ENCODE data around the gene CACNA1S.

The CACNA1S gene

DNA sequence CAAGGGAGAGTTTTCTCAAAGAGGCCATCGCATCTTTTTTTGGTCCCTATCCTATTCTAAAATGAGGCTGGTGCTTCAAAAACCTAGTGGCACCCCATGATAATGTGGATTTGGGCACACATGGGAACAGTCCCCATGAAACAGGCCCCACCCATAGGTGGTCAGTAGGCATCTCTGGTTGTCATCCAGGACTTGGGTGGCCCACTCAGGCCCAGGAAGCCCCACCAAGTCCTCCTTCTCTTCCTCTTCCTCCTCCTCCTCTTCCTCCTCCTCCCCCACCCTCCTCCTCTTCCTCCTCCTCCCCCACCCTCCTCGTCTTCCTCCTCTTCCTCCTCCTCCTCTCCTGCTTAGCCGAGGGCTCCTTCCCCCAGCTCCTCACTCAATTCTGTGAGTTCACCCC lies 554 bp downstream of the CACNA1S start:
- H3K4me3 ChIP-seq (ENCODE audit: low read depth, low read length), result no peak overlapping the region
- no peak for DNase-seq (ENCODE audit: low read depth)
- TF ChIP-seq, protein P1, sequence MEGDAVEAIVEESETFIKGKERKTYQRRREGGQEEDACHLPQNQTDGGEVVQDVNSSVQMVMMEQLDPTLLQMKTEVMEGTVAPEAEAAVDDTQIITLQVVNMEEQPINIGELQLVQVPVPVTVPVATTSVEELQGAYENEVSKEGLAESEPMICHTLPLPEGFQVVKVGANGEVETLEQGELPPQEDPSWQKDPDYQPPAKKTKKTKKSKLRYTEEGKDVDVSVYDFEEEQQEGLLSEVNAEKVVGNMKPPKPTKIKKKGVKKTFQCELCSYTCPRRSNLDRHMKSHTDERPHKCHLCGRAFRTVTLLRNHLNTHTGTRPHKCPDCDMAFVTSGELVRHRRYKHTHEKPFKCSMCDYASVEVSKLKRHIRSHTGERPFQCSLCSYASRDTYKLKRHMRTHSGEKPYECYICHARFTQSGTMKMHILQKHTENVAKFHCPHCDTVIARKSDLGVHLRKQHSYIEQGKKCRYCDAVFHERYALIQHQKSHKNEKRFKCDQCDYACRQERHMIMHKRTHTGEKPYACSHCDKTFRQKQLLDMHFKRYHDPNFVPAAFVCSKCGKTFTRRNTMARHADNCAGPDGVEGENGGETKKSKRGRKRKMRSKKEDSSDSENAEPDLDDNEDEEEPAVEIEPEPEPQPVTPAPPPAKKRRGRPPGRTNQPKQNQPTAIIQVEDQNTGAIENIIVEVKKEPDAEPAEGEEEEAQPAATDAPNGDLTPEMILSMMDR (conservative IDR thresholded peaks at IDR 0.05; ENCODE audit: low read depth, low read length), result no peak

DNA sequence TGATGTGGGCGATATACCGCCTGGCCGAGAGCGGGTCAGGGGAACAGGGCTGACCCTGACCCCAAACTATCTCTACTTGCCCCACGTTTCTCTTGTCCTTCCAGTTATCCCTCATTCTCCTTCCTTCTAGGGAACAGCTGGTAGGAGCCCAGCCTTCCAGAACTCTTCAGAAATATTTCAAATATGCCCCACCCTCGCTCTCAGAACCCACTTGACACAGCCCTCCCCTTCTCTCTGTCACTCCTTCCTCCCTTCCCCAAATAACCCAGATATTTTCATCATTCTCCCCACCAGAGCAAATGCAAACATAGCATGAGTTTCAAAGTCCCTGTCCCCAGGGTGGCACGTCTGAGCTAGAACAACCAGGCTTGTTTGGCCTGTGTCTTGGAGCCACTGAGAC lies 1.1 kb downstream of the CACNA1S start:
- TF ChIP-seq, protein P1 (conservative IDR thresholded peaks at IDR 0.05; ENCODE audit: low read depth, low read length), result no peak
- no peak overlapping the region for H3K4me3 ChIP-seq (ENCODE audit: low read depth, low read length)
- no peak for DNase-seq (ENCODE audit: low read depth)

DNA sequence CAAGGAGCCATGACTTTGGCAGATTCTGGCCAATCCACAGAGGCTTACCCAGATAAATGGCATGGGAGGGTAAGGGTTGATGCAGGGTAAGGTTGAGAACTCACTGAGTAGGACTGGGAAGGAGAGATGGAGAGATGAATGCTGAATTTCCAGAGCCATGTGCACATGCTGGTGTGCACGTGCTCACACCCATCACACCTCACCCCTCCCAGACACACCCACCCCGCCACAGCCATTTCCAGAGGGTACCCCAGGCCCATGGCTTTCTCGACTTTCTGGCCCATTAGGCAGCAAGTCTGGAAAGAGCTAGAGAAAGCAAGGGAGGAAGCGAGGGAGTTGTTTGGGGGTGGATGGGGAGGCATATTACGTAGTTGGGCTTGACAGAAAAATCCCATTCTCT lies 1.6 kb downstream of the CACNA1S start:
- TF ChIP-seq, protein P1 (conservative IDR thresholded peaks at IDR 0.05; ENCODE audit: low read depth, low read length), result no peak
- H3K4me3 ChIP-seq (ENCODE audit: low read depth, low read length), result no peak overlapping the region
- no peak for DNase-seq (ENCODE audit: low read depth)

DNA sequence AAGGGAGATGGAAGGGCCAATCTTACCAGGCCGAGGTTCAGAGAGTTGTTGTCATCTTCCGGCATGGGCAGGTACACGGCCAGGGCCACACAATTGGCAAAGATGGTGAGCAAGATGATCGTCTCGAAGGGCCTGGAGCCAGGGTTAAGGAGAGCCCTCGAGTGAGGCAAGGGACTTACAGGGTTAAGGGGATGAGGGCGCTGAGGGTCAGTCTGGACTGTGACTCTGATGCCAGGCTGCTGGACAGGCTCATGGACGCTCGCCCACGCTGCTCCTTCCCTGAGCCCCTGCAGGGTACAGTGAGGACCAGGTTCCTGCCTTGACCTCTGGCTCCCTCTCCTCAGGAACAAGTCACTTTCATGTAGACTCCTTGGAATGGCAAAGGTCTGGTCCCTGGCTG lies 2.1 kb downstream of the CACNA1S start:
- H3K4me3 ChIP-seq (ENCODE audit: low read depth, low read length), result no peak overlapping the region
- TF ChIP-seq, protein P1 (conservative IDR thresholded peaks at IDR 0.05; ENCODE audit: low read depth, low read length), result no peak
- DNase-seq (ENCODE audit: low read depth), result no peak

DNA sequence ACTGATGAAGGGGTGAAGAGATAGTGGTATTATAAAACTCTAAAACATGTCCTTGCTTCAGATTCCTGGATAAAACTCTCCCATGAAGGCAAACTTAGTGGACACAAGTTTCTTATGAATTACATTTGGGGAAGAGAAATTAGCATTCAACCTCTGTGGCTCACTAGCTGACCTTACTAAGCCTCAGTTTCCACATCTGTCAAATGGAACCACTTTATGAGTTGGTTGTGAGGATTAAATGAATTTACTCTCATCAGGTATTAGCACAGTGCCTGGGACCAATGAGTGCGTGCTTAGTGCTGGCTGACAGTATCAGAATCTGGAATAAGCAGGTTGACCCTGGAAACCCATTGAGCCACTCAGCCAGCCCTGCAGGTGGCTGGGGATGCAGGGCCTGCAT lies 2.6 kb downstream of the CACNA1S start:
- TF ChIP-seq, protein P1 (conservative IDR thresholded peaks at IDR 0.05; ENCODE audit: low read depth, low read length), result no peak
- H3K4me3 ChIP-seq (ENCODE audit: low read depth, low read length), result no peak overlapping the region
- DNase-seq (ENCODE audit: low read depth), result no peak

DNA sequence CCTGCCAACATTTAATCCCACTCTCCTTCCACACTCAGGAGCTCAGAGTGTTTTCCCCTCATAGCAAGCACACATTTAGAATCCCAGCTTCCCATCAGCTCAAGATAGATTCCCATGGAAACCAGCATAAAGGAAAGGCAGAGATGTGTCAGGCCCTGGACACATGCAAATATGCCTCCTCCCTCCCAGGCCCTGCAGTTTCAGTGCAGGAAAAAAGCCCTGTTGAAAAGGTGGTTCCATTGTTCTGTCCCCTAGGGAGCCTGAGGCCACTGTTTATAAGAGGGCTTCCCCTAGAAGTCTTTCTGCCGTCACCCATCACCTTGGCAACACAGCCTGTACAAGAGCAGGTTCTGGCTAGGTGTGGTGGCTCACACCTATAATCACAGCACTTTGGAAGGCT lies 3.6 kb downstream of the CACNA1S start:
- TF ChIP-seq, protein P1 (conservative IDR thresholded peaks at IDR 0.05; ENCODE audit: low read depth, low read length), result no peak
- H3K4me3 ChIP-seq (ENCODE audit: low read depth, low read length), result no peak overlapping the region
- DNase-seq (ENCODE audit: low read depth), result no peak

DNA sequence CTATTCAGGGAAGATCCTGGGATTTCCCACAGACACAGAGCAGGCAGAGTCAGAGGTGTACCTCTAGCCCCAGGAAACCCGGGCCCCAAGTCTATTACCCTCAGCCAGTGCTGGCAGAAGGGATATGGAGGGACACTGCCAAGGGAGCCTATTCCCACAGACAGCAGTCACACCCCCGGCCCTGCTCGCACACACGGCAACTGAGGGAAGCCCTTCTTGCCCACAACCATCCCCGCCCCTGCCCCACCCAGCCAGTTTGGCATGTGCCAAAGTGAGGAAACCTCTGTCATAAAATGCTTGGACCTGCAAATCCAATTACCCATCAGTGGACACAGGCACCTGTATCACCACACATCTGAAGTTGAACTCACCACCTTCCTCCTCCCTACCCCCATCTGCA lies 6.5 kb downstream of the CACNA1S start:
- no peak overlapping the region for H3K4me3 ChIP-seq (ENCODE audit: low read depth, low read length)
- no peak for DNase-seq (ENCODE audit: low read depth)
- TF ChIP-seq, protein P1 (conservative IDR thresholded peaks at IDR 0.05; ENCODE audit: low read depth, low read length), result no peak
